HepG2 (cell line): Measurements from ENCODE around the gene GARS1. TPM values are rescaled to one million over a fixed set of nuclear protein-coding genes. Genes with fewer than 3 reads are reported as not detected.

Experiments
- ARID2 ChIP-seq: sonication (generic); formaldehyde crosslinking; IDR thresholded peaks from 2 replicates; pipeline ENCODE4 v1.8.1; 2022; ENCODE audit warnings: mild to moderate bottlenecking, missing genetic modification reagents, borderline replicate concordance
- ATM ChIP-seq: fragments of 450-650 bp; IDR thresholded peaks from 2 replicates; pipeline ENCODE4 v1.7.1; 2017; ENCODE audit warnings: mild to moderate bottlenecking, borderline replicate concordance
- CAMTA2 ChIP-seq: sonication (generic); formaldehyde crosslinking; IDR thresholded peaks from 2 replicates; pipeline ENCODE4 v1.4.0; 2020; ENCODE audit warnings: mild to moderate bottlenecking, missing genetic modification reagents, borderline replicate concordance
- DNMT3B ChIP-seq: conservative IDR thresholded peaks from 2 replicates; pipeline ENCODE4 v1.6.1; 2016; ENCODE audit warnings: missing biosample characterization, control low read depth
- FOXO1 ChIP-seq: sonication (generic); formaldehyde crosslinking; IDR thresholded peaks from 2 replicates; pipeline ENCODE4 v1.4.0; 2020; ENCODE audit warnings: missing genetic modification reagents
- GLI4 ChIP-seq: sonication (generic); formaldehyde crosslinking; IDR thresholded peaks from 2 replicates; pipeline ENCODE4 v1.5.1; 2020; ENCODE audit warnings: missing genetic modification reagents, mild to moderate bottlenecking, moderate library complexity, borderline replicate concordance
- IRF2 ChIP-seq: IDR thresholded peaks from 2 replicates; pipeline ENCODE4 v1.6.1; 2018; ENCODE audit warnings: missing genetic modification reagents, missing compliant biosample characterization
- KLF11 ChIP-seq: IDR thresholded peaks from 2 replicates; pipeline ENCODE4 v1.6.1; 2016; ENCODE audit warnings: missing compliant biosample characterization
- KMT2A ChIP-seq: sonication (generic); formaldehyde crosslinking; IDR thresholded peaks from 2 replicates; pipeline ENCODE4 v1.4.0; 2020; ENCODE audit warnings: missing genetic modification reagents
- MIER3 ChIP-seq: IDR thresholded peaks from 2 replicates; pipeline ENCODE4 v1.6.1; 2016; ENCODE audit warnings: missing compliant biosample characterization, borderline replicate concordance
- SMC3 ChIP-seq: IDR thresholded peaks from 2 replicates; pipeline ENCODE4 v1.6.1; 2011; ENCODE audit warnings: low read length, improper control_type of control experiment
- SP1 ChIP-seq, 2 experiments: fragments of 450-650 bp in 1 of 2; sonication (generic) in 1 of 2; formaldehyde crosslinking in 1 of 2; IDR thresholded peaks; 2 replicates each; pipeline versions ENCODE4 v1.4.0 to v1.6.1; 2016 to 2020; ENCODE audit warnings: missing genetic modification reagents in 1 of 2
- U2AF1 ChIP-seq: fragments of 200-400 bp; formaldehyde crosslinking; optimal IDR thresholded peaks from 2 replicates; pipeline ENCODE3; 2017; ENCODE audit warnings: mild to moderate bottlenecking, low read depth, low read length
- WIZ ChIP-seq: sonication (generic); formaldehyde crosslinking; IDR thresholded peaks from 2 replicates; pipeline ENCODE4 v1.5.1; 2020; ENCODE audit warnings: mild to moderate bottlenecking, missing genetic modification reagents
- YEATS2 ChIP-seq: sonication (generic); formaldehyde crosslinking; IDR thresholded peaks from 2 replicates; pipeline ENCODE4 v1.4.0; 2020; ENCODE audit warnings: missing genetic modification reagents, borderline replicate concordance
- ZBTB7A ChIP-seq: sonication (generic); formaldehyde crosslinking; IDR thresholded peaks from 2 replicates; pipeline ENCODE4 v1.8.0; 2022; ENCODE audit warnings: mild to moderate bottlenecking, missing genetic modification reagents
- ZFX ChIP-seq: sonication (generic); formaldehyde crosslinking; IDR thresholded peaks from 2 replicates; pipeline ENCODE4 v1.4.0; 2020; ENCODE audit warnings: mild to moderate bottlenecking, low read depth, missing genetic modification reagents, moderate library complexity
- ZNF317 ChIP-seq: sonication (generic); formaldehyde crosslinking; IDR thresholded peaks from 2 replicates; pipeline ENCODE4 v1.5.0; 2020; ENCODE audit warnings: mild to moderate bottlenecking, missing genetic modification reagents
- ZNF331 ChIP-seq: sonication (generic); formaldehyde crosslinking; IDR thresholded peaks from 2 replicates; pipeline ENCODE4 v1.4.0; 2020; ENCODE audit warnings: missing genetic modification reagents
- ZNF678 ChIP-seq: sonication (generic); formaldehyde crosslinking; IDR thresholded peaks from 2 replicates; pipeline ENCODE4 v1.4.0; 2020; ENCODE audit warnings: mild to moderate bottlenecking, missing genetic modification reagents
- ZNF891 ChIP-seq: sonication (generic); formaldehyde crosslinking; IDR thresholded peaks from 2 replicates; pipeline ENCODE4 v1.5.0; 2020; ENCODE audit warnings: mild to moderate bottlenecking, missing genetic modification reagents
- polyA plus RNA-seq, 8 experiments: library from polyadenylated mRNA; depleted of rRNA in 3 of 8; stranded (reverse) in 7 of 8; unstranded in 1 of 8; fragments of >200 nt; fragmentation: Illumina TruSeq in 4 of 8; extraction: Trizol in 4 of 8; gene quantifications; 2 replicates each; pipeline versions ENCODE4 v1.2.1 to v1.2.3, GENCODE V29; 2011 to 2016; ENCODE audit warnings: low read depth in 4 of 8, missing spikeins in 1 of 8, mixed read lengths in 1 of 8; ENCODE audit not compliant: insufficient read depth in 1 of 8
- total RNA-seq, 5 experiments: library from RNA; depleted of rRNA; stranded (reverse); fragments of >200 nt; fragmentation: Illumina TruSeq; extraction: Trizol; gene quantifications; 2 replicates each; pipeline ENCODE4 v1.2.3, GENCODE V29; 2016; ENCODE audit warnings: low read depth in 1 of 5
- TF ChIP-seq, protein P1 (sequence below): sonication (generic); formaldehyde crosslinking; IDR thresholded peaks from 2 replicates; pipeline ENCODE4 v1.4.0; 2020; ENCODE audit warnings: missing genetic modification reagents, borderline replicate concordance
- TF ChIP-seq, protein P2 (sequence below): IDR thresholded peaks from 2 replicates; pipeline ENCODE4 v1.4.0; 2020; ENCODE audit warnings: mild to moderate bottlenecking, missing genetic modification reagents
- TF ChIP-seq, protein P3 (sequence below): sonication (generic); formaldehyde crosslinking; IDR thresholded peaks from 2 replicates; pipeline ENCODE4 v1.8.1; 2023; ENCODE audit warnings: mild to moderate bottlenecking, inconsistent platforms, moderate library complexity, missing genetic modification reagents, borderline replicate concordance
- TF ChIP-seq, protein P4 (sequence below): sonication (generic); formaldehyde crosslinking; IDR thresholded peaks from 2 replicates; pipeline ENCODE4 v1.8.0; 2022; ENCODE audit warnings: missing genetic modification reagents, low read depth, mild to moderate bottlenecking, borderline replicate concordance

The GARS1 gene
- total and polyA plus RNA-seq, 2 of the 13 experiments (the other 11 are each of a cell fraction or from before 2014, with no cell fraction given): 140 to 460 TPM

DNA sequence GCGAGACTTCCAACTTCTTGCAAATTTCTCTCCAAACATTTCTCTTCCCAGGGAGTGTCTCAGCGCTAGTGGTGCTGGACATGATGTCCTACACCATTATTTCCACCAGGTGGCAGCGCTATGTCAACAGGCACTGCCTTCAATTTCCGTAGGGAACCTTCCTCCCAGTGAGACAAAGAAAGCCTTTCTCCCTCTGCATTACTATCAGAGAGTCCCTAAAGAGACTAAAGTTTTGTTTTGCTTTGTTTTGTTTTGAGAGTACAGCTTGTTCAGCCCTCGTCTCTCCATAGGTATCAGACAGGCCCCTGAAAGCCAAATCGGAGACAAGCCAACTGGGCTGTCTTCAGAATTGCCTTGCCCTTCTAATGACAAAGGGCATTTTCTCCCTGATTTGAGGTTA lies 45.8 kb upstream of the GARS1 start (continued):
- 0 out of 2 replicates have a peak, but pooled peaks have one; percentile 21 for TF ChIP-seq ZFX (CRISPR knock-in tag)
- TF ChIP-seq IRF2 (CRISPR knock-in tag): 0 out of 2 replicates have a peak, but pooled peaks have one; percentile 36
- no peak for TF ChIP-seq ZBTB7A (CRISPR knock-in tag)
- no peak for TF ChIP-seq ZNF891 (CRISPR knock-in tag)
- TF ChIP-seq MIER3 (CRISPR knock-in tag): peak; percentile 51; the same call in 1 of the 2 replicates
- TF ChIP-seq GLI4 (CRISPR knock-in tag): no peak
- TF ChIP-seq SMC3: peak; percentile 88
- TF ChIP-seq ZNF317 (CRISPR knock-in tag): no peak
- 0 out of 2 replicates have a peak, but pooled peaks have one; percentile 23 for TF ChIP-seq ZNF331
- TF ChIP-seq, protein P1, sequence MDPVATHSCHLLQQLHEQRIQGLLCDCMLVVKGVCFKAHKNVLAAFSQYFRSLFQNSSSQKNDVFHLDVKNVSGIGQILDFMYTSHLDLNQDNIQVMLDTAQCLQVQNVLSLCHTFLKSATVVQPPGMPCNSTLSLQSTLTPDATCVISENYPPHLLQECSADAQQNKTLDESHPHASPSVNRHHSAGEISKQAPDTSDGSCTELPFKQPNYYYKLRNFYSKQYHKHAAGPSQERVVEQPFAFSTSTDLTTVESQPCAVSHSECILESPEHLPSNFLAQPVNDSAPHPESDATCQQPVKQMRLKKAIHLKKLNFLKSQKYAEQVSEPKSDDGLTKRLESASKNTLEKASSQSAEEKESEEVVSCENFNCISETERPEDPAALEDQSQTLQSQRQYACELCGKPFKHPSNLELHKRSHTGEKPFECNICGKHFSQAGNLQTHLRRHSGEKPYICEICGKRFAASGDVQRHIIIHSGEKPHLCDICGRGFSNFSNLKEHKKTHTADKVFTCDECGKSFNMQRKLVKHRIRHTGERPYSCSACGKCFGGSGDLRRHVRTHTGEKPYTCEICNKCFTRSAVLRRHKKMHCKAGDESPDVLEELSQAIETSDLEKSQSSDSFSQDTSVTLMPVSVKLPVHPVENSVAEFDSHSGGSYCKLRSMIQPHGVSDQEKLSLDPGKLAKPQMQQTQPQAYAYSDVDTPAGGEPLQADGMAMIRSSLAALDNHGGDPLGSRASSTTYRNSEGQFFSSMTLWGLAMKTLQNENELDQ: no peak
- TF ChIP-seq ATM: no peak
- TF ChIP-seq SP1 (IDR thresholded peaks at IDR 0.05): no peak
- peak; percentile 35; the same call in 1 of the 2 replicates for TF ChIP-seq SP1 (CRISPR knock-in tag; IDR thresholded peaks at IDR 0.05)
- TF ChIP-seq KMT2A (CRISPR knock-in tag): no peak
- TF ChIP-seq, protein P2, sequence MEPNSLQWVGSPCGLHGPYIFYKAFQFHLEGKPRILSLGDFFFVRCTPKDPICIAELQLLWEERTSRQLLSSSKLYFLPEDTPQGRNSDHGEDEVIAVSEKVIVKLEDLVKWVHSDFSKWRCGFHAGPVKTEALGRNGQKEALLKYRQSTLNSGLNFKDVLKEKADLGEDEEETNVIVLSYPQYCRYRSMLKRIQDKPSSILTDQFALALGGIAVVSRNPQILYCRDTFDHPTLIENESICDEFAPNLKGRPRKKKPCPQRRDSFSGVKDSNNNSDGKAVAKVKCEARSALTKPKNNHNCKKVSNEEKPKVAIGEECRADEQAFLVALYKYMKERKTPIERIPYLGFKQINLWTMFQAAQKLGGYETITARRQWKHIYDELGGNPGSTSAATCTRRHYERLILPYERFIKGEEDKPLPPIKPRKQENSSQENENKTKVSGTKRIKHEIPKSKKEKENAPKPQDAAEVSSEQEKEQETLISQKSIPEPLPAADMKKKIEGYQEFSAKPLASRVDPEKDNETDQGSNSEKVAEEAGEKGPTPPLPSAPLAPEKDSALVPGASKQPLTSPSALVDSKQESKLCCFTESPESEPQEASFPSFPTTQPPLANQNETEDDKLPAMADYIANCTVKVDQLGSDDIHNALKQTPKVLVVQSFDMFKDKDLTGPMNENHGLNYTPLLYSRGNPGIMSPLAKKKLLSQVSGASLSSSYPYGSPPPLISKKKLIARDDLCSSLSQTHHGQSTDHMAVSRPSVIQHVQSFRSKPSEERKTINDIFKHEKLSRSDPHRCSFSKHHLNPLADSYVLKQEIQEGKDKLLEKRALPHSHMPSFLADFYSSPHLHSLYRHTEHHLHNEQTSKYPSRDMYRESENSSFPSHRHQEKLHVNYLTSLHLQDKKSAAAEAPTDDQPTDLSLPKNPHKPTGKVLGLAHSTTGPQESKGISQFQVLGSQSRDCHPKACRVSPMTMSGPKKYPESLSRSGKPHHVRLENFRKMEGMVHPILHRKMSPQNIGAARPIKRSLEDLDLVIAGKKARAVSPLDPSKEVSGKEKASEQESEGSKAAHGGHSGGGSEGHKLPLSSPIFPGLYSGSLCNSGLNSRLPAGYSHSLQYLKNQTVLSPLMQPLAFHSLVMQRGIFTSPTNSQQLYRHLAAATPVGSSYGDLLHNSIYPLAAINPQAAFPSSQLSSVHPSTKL: peak; percentile 42; the same call in 1 of the 2 replicates
- TF ChIP-seq YEATS2 (CRISPR knock-in tag): peak; percentile 38; the same call in 1 of the 2 replicates
- no peak for TF ChIP-seq U2AF1
- TF ChIP-seq, protein P3, sequence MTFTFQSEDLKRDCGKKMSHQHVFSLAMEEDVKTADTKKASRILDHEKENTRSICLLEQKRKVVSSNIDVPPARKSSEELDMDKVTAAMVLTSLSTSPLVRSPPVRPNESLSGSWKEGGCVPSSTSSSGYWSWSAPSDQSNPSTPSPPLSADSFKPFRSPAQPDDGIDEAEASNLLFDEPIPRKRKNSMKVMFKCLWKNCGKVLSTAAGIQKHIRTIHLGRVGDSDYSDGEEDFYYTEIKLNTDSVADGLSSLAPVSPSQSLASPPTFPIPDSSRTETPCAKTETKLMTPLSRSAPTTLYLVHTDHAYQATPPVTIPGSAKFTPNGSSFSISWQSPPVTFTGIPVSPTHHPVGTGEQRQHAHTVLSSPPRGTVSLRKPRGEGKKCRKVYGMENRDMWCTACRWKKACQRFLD (CRISPR knock-in tag): no peak
- no peak for TF ChIP-seq KLF11 (CRISPR knock-in tag)
- TF ChIP-seq DNMT3B (CRISPR knock-in tag): no peak
- TF ChIP-seq, protein P4, sequence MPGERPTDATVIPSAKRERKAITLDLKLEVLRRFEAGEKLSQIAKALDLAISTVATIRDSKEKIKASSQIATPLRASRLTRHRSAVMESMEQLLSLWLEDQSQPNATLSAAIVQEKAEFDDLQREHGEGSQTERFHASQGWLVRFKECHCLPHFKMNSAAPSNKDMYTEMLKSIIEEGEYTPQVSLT (CRISPR knock-in tag): no peak
- no peak for TF ChIP-seq CAMTA2 (CRISPR knock-in tag)
- 0 out of 2 replicates have a peak, but pooled peaks have one; percentile 50 for TF ChIP-seq FOXO1 (CRISPR knock-in tag)
- TF ChIP-seq ZNF678 (CRISPR knock-in tag): no peak
- TF ChIP-seq WIZ (CRISPR knock-in tag): no peak
- no peak for TF ChIP-seq ARID2 (CRISPR knock-in tag)
